ENCODE results near the gene CREBBP. TPM values are rescaled to one million over a fixed set of nuclear protein-coding genes. Genes with fewer than 3 reads are reported as not detected.

Gene CREBBP
- total RNA-seq, 1 donor, result 26.6 TPM

DNA sequence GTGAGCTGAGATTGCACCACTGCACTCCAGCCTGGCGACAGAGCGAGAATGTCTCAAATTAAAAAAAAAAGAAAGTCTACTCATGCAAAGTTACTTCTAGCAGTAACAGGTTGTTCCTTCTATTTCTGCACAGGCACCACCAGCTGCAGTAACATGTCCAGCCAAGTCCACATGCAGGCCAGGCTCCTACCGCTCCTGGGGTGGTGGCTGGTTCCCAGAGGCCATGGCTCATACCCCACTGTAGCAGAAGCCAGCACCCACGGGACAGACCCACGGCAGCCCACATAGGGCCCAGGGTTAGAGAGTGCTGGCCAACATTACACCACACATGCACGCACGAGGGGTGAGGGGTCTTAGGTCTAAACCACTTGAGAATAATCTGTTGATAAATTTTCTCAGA, 136.5 kb downstream of the CREBBP start:
- TF ChIP-seq, protein P1, sequence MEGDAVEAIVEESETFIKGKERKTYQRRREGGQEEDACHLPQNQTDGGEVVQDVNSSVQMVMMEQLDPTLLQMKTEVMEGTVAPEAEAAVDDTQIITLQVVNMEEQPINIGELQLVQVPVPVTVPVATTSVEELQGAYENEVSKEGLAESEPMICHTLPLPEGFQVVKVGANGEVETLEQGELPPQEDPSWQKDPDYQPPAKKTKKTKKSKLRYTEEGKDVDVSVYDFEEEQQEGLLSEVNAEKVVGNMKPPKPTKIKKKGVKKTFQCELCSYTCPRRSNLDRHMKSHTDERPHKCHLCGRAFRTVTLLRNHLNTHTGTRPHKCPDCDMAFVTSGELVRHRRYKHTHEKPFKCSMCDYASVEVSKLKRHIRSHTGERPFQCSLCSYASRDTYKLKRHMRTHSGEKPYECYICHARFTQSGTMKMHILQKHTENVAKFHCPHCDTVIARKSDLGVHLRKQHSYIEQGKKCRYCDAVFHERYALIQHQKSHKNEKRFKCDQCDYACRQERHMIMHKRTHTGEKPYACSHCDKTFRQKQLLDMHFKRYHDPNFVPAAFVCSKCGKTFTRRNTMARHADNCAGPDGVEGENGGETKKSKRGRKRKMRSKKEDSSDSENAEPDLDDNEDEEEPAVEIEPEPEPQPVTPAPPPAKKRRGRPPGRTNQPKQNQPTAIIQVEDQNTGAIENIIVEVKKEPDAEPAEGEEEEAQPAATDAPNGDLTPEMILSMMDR (IDR thresholded peaks at IDR 0.05; ENCODE audit: insufficient read depth, low read length), result no peak
- DNase-seq (ENCODE audit: low read depth), result no peak
- H3K4me3 ChIP-seq (ENCODE audit: low read depth, low read length), result no peak overlapping the region

DNA sequence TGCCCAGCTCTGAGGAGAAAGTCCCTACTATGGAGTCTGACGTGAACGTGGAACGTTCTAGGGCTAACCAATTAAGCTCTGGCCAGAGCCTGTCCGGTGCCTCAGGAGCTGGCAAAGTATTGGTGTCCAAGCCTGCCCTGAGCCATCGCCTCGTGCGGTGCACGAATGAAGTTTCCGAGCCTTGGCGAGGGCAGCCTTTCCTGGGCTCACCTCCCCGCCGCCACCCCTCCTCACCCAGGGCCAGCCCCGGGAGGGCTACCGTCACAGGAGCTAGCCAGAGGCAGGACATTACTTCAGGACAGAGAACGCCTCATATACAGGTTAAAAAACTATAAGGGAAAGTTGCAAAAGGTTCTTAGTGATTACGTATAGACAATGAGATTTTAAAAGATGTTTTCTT, 139.6 kb downstream of the CREBBP start:
- TF ChIP-seq, protein P1 (IDR thresholded peaks at IDR 0.05; ENCODE audit: insufficient read depth, low read length), result no peak
- no peak overlapping the region for H3K4me3 ChIP-seq (ENCODE audit: low read depth, low read length)
- no peak for DNase-seq (ENCODE audit: low read depth)

DNA sequence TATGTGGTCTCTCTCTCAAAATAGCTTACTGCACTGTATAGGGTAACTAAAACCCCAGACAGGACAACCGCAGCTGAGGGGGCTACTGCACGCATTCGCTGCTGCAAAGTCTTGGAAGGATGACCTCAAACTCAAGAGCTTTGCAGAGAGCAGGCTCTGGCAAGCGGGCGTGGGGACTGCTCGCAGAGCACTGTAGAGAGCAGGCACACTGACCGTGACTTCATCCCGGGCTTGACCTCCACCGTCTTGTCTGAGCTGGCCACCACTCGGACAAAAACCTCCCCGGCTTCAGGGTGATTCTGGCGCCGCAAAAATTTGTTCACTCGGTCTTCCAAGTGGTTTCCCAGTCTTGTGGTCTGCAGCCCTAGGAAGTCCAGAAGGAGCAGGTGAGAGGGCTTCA, 140.3 kb downstream of the CREBBP start:
- H3K4me3 ChIP-seq (ENCODE audit: low read depth, low read length), result no peak overlapping the region
- no peak for DNase-seq (ENCODE audit: low read depth)
- TF ChIP-seq, protein P1 (IDR thresholded peaks at IDR 0.05; ENCODE audit: insufficient read depth, low read length), result no peak

DNA sequence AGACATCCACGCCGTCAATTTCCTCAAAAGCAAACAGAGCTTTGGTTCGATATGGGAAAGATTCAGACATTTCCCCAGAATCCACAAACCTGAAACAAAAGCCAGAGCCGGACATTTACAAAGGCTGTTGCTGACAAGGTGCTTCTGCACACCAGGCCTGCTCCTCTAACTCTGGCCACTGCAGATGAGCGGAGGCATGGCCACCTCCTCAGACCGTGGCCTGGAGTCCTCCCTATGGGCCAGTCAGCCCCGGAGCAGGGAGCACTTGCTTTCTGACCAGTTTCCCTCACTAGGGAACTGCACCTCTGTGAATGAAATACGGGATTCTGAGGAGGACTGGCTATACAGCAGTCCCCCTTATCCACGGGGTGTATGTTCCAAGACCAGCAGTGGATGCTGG, 140.9 kb downstream of the CREBBP start:
- H3K4me3 ChIP-seq (ENCODE audit: low read depth, low read length), result no peak overlapping the region
- no peak for DNase-seq (ENCODE audit: low read depth)
- TF ChIP-seq, protein P1 (IDR thresholded peaks at IDR 0.05; ENCODE audit: insufficient read depth, low read length), result no peak

DNA sequence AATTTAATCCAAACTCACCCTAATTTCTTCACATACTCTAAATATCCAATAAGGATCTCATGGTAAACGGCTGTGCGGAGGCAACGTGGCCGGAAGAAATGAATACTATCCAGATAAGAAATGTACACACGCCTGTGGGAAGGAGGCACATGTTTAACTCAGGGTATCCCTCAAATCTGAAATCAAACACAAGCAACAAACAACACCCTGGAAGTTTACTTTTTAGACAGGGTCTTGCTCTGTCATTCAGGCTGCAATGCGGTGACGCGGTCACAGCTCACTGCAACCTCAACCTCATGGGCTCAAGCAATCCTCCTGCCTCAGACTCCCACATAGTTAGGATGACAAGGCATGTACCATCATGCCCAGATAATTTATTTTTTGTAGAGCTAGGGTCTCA, 142.0 kb downstream of the CREBBP start:
- TF ChIP-seq, protein P1 (IDR thresholded peaks at IDR 0.05; ENCODE audit: insufficient read depth, low read length), result no peak
- H3K4me3 ChIP-seq (ENCODE audit: low read depth, low read length), result no peak overlapping the region
- no peak for DNase-seq (ENCODE audit: low read depth)

DNA sequence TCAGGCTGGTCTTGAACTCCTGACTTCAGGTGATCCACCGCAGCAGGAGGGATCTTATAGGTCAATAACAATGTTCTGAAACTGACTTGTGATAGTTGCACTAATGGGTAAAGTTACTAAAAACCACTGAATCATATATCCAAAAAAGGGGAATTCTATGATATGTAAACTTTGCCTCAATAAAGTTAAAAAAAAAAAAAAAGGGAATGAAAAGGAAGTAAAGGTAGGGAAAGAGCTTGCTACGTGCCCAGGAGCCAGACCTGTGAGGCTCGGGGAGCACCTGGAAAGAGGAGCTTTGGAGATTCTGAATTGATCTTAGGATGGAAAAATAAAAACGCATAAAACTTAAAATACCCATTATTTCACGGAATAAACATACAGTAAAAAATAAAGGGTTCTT, 142.4 kb downstream of the CREBBP start:
- H3K4me3 ChIP-seq (ENCODE audit: low read depth, low read length), result no peak overlapping the region
- TF ChIP-seq, protein P1 (IDR thresholded peaks at IDR 0.05; ENCODE audit: insufficient read depth, low read length), result no peak
- DNase-seq (ENCODE audit: low read depth), result no peak

DNA sequence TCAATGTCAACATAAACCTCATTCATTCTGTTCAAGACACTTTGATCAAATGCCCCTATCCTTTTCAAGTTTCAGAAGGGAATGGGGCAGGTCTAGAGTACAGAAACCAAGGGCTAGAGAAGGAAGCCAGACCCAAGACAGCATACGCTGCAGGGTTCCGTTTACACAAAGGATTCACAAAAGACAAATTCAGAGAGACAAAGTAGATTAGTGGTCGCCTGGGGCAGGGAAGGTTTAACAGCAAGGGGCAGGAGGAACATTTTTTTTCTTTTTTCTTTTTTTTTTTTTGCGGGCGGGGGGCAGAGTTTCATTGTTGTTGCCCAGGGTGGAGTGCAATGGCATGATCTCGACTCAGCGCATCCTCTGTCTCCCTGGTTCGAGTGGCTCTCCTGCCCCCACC, 143.3 kb downstream of the CREBBP start:
- no peak for DNase-seq (ENCODE audit: low read depth)
- TF ChIP-seq, protein P1 (IDR thresholded peaks at IDR 0.05; ENCODE audit: insufficient read depth, low read length), result no peak
- no peak overlapping the region for H3K4me3 ChIP-seq (ENCODE audit: low read depth, low read length)
